ENCODE results near the gene PHF5A. TPM values are rescaled to one million over a fixed set of nuclear protein-coding genes. Genes with fewer than 3 reads are reported as not detected.

PHF5A gene
- total and polyA plus RNA-seq, 12 donors, result 13.3 to 41.3 (median 21.0) TPM

- peak; percentile 26 to 51 for DNase-seq
- intact Hi-C loops (cut with DNase I), result no loop called here
- Histone ChIP-seq H3K4me3 (peak overlapping the region in 2 of 10 donors; percentile 6 to 17), H3K27me3 (no peaks in the 10 kb centered on the region), H3K9me3 (no peaks in the 10 kb centered on the region), H3K27ac (peak overlapping the region; percentile 56 to 77 (median 70)), H3K36me3 (peaks cover 0 to 21% (median 0%) of the 10 kb centered on the region in 9 donors), H3K4me1 (peaks cover 30 to 98% (median 76%) of the 10 kb centered on the region in 9 donors)
- WGBS, 2 donors, result 36 to 47% methylated on average over 15 of the region's 15 CpGs
- ATAC-seq, result peak; percentile 39 to 76 (median 62)
- TF ChIP-seq, protein P1, sequence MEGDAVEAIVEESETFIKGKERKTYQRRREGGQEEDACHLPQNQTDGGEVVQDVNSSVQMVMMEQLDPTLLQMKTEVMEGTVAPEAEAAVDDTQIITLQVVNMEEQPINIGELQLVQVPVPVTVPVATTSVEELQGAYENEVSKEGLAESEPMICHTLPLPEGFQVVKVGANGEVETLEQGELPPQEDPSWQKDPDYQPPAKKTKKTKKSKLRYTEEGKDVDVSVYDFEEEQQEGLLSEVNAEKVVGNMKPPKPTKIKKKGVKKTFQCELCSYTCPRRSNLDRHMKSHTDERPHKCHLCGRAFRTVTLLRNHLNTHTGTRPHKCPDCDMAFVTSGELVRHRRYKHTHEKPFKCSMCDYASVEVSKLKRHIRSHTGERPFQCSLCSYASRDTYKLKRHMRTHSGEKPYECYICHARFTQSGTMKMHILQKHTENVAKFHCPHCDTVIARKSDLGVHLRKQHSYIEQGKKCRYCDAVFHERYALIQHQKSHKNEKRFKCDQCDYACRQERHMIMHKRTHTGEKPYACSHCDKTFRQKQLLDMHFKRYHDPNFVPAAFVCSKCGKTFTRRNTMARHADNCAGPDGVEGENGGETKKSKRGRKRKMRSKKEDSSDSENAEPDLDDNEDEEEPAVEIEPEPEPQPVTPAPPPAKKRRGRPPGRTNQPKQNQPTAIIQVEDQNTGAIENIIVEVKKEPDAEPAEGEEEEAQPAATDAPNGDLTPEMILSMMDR (IDR thresholded peaks at IDR 0.05), result no peak
Observed at GRCh38 chr22:41481131-41481830, 12.8 kb upstream of the PHF5A start.

- TF ChIP-seq, protein P1 (IDR thresholded peaks at IDR 0.05), result no peak
- Histone ChIP-seq H3K4me3 (no peak overlapping the region), H3K9me3 (no peaks in the 10 kb centered on the region), H3K27me3 (no peaks in the 10 kb centered on the region), H3K27ac (peak overlapping the region in 9 of 10 donors; percentile 60 to 77 (median 71)), H3K36me3 (peaks cover 0 to 21% (median 0%) of the 10 kb centered on the region in 9 donors), H3K4me1 (peaks cover 30 to 99% (median 79%) of the 10 kb centered on the region in 9 donors)
- DNase-seq, result no peak
- intact Hi-C loops (cut with DNase I), result no loop called here
- peak in 5 of 8 donors; percentile 10 to 43 (median 31) for ATAC-seq
- WGBS, 2 donors, result 32 to 43% methylated on average over 7 of the region's 7 CpGs
Observed at GRCh38 chr22:41480397-41480735, 11.9 kb upstream of the PHF5A start.

DNA sequence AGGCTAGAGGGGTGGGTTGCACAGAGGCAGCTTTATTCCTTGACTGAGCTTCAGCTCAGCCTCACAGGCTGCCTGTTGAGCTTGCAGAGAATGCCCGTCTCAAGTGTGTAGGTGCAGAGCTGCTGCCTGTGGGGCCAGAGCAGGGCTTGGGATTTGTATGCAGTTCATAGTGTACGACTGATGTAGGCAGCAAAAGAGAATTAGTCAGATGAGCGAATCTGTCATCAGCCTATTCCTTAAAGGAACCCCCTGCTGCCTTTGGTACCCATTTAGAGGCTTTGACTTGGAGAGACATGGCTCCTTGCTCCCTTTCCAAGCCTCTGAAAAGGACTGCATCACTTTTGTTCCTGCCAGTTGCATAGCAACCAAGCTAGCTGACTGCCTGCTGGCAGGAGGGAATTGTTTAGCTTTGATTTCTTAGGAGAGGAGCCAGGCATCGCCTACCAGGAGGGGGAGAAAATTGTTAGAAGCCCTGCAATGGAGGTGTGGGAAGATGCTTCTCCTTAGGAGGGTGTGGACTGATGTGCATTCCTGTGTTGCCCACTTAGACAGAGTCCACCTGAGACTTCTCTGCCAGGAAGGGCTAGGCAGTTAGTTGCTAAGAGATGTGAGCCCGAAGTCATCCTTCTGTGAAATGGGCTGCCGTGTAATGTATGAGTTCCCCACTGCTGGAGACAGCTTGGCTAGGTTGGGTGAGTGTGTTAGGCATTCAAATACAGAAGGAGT lies 11.3 kb upstream of the PHF5A start:
- TF ChIP-seq, protein P1 (IDR thresholded peaks at IDR 0.05), result no peak

GRCh38 chr22:41478891-41479521 lies 10.5 kb upstream of the PHF5A start:
- WGBS, 2 donors, result 62 to 63% methylated on average over 7 of the region's 7 CpGs
- intact Hi-C loops (cut with DNase I), result loop anchor here in 3 of 10 donors (5.0 to 10.0 kb wide), 2 partner anchors 33 to 46 kb away; no protein-coding TSS in a partner anchor
- Histone ChIP-seq H3K9me3 (no peaks in the 10 kb centered on the region), H3K4me1 (peaks cover 30 to 97% (median 81%) of the 10 kb centered on the region in 9 donors), H3K27ac (peak overlapping the region in 8 of 10 donors; percentile 60 to 77 (median 70)), H3K4me3 (no peak overlapping the region), H3K36me3 (peaks cover 0 to 21% (median 0%) of the 10 kb centered on the region in 9 donors), H3K27me3 (no peaks in the 10 kb centered on the region)
- TF ChIP-seq, protein P1 (IDR thresholded peaks at IDR 0.05), result no peak
- no peak for DNase-seq
- peak in 2 of 8 donors; percentile 3 to 22 for ATAC-seq

More for the DNA sequence above, 11.3 kb upstream of the PHF5A start:
- 60 to 66% methylated on average over 6 of the region's 6 CpGs for WGBS, 2 donors
- no peaks in the 10 kb centered on the region for H3K27me3 ChIP-seq
- peak overlapping the region in 9 of 10 donors; percentile 60 to 77 (median 71) for H3K27ac ChIP-seq
- DNase-seq, result no peak
- intact Hi-C loops (cut with DNase I), result loop anchor here in 3 of 10 donors (5.0 to 10.0 kb wide), 2 partner anchors 32 to 45 kb away; no protein-coding TSS in a partner anchor
- no peaks in the 10 kb centered on the region for H3K9me3 ChIP-seq
- H3K4me1 ChIP-seq, result peaks cover 30 to 99% (median 78%) of the 10 kb centered on the region in 9 donors
- peaks cover 0 to 21% (median 0%) of the 10 kb centered on the region in 9 donors for H3K36me3 ChIP-seq
- peak in 6 of 8 donors; percentile 3 to 32 (median 19) for ATAC-seq
- no peak overlapping the region for H3K4me3 ChIP-seq

All from heart right ventricle (tissue), 16 donors.